Mucosa of gallbladder (tissue), 1 donor: ENCODE results near the gene PRICKLE2. TPM values are rescaled to one million over a fixed set of nuclear protein-coding genes. Genes with fewer than 3 reads are reported as not detected.

Source experiments
- DNase-seq: peaks from one replicate; pipeline ENCODE4 v3.0.0-alpha.2; 2020; ENCODE audit warnings: low spot score
- total RNA-seq: library from RNA; stranded (reverse); gene quantifications from one replicate; pipeline ENCODE4 v1.2.1, GENCODE V29; 2021
- donor health status: DM: no; HTN: no; CAD: no.

PRICKLE2 gene
- total RNA-seq, 1 donor from 2014 or later, result 28.3 TPM

DNA sequence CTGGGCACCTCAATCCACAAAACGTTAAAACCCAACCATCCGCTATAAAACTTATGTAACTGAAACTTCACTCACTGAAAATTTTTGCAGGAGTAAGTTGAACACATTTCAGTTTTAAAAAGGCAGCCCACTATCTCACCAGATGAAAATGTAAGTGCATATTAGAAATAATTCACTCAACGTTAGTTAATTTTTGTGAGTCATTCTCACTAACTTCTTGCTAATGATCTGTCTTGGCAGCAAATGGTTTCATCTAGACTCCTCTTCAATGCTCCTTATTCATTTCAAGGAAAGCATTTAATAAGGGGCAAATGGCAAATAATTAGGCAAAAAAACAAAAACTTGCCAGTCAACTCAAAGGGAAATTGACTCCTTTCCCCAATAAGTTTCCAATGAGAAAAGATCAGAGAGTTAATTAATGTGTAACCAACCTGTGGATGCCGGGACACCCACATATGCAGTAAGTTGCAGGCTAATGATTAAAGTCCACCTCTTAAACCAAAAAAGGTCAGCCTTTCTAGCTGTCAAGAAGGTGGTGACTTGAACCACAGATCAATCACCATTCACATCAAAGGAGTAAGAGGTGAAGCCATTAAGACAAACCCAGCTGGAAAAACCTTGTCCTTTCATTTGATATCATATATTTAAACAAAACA lies 22.9 kb upstream of the PRICKLE2 start:
- DNase-seq, result peak; percentile 24

DNA sequence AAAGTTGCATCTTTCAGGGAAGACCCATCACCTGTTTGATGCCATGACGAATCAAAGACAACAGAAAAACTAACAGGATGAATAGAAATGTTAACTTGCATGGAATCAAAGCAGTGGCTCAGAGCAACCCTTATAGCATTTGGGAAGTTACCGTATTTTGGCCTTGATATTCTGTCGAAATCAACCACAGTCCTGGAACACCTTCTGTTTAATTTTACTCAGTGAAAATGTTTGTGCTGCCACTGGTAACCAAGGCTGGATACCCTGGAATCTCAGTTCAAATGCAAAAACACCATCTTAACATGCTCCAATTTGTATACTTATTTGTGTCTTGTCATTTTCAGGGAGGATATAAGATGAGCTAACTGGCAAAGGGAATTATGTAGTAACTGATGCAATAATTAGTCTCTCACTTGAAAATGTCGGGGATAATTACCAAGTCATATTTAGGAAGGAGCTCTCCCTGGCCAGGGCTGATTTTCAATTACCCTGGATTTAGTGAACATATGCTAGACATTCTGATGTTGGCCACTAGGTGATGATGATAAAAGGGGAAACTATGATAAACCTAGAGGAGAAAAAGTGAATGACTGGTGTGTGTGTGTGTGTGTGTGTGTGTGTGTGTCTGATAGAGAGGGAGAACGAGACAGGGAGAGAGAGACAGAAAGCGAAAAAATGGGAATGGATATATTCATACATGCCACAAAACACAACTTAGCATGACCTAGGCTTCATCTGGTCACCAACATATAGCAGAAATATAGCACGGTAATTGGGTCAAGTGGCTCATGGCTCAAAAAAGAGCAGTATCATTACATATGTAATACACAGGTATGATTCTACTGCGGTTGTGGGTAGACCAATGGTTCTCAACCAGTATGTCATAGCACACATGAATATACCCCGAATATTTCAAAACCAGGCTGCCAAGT lies 19.0 kb upstream of the PRICKLE2 start:
- no peak for DNase-seq

DNA sequence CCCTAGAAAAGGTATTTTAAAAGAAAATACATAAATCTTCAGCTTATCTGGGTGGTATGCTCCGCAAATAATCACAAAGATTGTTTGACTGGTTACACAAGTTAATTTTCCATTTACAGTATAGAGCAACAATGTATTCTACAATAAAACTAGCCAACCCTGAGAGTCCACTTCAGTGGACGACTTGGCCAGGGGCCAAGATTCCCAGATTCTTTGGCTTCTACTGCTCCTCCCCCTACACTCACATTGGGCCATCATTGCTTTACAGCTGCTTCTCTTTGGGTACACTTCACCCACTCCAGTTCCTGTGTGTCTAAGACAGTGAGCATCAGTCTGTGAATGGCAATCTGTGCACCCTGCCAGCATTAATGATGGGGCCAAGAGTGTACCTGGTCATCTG lies 17.2 kb upstream of the PRICKLE2 start:
- no peak for DNase-seq

DNA sequence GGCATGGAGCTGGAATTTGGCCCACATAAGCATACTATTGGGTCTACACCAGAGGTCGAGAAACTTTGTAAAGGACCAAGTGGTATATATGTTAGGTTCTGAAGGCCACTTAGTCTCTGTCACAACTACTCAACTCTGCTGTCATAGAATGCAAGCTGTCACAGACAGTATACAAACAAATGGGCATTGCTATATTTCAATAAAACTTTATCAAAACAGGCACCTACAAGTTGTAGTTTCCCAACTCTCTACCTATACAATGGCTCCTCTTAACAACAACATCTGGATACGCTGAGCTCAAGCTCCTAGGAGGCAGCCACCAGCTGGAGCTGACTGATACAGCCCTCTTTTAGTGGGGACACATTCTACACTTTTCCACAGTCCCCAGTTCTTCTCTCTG lies 15.7 kb upstream of the PRICKLE2 start:
- DNase-seq, result no peak

DNA sequence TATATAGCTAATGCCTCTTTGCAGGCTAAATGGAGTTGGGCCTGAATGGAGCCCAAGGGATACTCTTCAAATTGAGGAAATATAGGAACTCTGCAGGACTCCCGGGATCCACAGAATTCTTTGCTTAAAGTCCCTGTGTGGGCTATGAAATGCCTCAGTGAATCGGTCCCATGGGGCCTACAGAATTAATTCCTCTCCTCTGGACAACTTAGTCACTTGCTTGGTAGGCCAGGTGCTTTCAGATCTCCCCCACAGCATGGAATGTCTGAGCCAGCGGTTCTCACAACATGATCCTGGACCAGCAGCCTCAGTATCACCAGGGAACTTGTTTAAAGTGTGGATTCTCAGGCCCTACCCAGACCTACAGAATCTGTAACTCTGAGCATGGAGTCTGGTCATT lies 15.1 kb upstream of the PRICKLE2 start:
- no peak for DNase-seq

DNA sequence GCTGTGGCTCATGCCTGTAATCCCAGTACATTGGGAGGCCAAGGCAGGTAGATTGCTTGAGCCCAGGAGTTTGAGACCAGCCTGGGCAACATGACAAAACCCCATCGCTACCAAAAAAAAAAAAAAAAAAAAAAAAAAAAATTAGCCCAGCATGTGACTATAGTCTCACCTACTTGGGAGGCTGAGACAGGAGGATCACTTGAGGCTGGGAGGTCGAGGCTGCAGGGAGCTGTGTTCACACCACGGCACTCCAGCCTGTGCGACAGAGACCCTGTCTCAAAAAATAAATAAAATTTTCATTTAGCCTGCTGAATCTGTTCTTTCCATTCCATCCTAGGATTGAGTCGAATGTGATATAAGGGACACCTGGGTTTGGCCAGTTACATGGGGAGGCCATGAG lies 14.6 kb upstream of the PRICKLE2 start:
- no peak for DNase-seq

DNA sequence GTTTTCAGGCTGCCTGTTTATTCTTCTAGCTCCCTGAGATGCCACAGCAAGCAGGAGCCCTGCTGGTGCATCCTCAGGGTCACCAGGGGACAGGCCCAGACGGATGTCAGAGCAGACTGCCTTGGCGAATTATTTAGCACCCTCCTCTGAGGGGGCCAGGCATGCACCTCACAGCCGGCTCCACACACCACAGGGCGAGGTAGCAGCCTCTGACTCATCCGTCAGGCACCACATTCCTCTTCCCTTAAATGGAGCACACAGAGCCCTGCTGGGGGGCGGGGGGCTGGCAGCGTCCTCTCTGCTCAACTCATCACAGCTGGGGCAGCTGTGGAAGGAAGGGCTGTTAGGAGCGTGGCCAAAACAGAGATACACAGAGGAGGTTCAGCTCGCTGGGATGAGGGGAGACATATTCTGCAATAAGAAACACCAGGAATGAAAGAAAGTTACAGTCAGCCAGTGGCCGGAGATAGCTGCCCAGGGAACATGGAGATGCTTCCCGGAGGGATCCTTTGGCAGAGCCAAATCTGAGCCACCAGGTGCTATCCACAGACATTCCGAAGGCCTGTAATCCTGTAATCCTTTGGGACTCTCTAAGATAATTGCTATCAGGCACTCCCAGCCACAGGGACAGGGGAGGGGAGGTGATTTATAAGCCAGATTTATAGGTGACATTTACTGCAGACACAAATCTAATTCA lies 13.9 kb upstream of the PRICKLE2 start:
- DNase-seq, result peak; percentile 66

DNA sequence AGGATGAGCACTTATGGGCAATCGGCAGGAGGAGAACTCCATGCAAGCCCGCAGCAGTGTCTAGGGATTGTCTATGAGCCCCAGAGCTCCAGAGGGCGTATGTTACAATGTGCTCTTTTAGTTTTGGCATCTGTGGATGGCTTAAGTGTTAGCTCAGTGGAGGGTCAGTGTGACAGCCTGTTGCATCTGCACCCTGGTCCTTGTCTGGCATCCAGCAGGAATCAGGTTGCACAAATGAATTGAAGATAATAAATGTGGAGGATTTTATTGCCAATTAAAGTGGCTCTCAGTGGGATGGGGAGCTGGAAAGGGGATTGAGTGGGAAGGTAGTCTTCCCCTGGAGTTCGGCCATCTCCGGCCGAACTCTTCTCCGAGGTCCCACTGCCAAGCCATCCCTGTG lies 11.8 kb upstream of the PRICKLE2 start:
- DNase-seq, result no peak

DNA sequence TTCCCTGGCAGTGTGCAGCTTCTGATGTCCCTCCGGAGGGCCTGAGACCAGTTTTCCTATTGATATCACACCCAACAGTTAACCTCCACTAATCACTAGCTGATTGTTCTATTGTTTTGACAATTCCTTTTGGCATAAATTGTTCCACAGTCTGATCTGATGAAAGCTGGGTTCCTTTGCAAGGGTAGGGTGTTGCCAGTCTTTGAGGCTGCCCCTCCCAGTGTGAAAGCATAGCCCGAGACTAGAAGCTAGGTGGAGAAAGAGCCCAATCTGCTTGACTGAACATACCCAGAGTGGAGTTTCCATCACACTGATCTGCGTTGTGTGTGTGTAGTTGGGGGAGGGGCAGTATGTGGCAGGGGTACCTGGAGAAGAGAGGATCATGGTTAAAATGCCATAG lies 10.3 kb upstream of the PRICKLE2 start:
- DNase-seq, result no peak

DNA sequence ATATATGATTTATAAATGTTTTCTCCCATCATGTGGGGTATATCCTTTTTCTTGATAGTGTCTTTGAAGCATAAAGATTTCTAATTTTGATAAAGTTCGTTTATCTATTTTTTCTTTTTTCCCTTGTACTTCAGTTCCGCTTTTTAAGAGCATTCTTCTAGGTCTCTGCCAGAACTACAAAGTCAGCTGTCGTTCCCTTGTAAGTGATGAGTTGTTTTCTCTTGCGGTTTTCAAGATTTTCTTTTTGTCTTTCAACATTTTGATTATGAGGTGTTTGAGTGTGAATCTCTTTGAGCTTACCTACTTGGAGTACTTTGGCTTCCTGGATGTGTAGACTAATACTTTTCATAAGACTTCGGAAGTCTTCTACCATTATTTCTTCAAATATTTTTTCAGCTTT lies 9.3 kb upstream of the PRICKLE2 start:
- DNase-seq, result no peak

DNA sequence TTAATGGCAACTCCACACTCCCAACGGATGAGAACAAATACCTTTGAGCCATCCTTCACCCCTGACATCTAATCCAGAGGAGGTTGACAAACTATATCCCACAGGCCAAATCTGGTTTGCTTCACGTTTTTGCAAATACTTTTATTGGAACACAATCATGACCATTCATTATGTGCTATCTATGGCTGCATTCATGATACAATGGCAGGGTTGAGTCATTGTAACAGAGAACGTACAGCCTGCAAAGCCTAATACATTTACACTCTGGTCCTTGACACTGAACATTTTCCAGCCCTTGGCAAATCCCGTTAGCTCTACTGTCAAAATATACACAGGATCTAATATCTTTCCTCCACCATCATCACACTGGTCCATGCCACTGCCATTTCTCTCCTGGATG lies 7.6 kb upstream of the PRICKLE2 start:
- DNase-seq, result no peak

DNA sequence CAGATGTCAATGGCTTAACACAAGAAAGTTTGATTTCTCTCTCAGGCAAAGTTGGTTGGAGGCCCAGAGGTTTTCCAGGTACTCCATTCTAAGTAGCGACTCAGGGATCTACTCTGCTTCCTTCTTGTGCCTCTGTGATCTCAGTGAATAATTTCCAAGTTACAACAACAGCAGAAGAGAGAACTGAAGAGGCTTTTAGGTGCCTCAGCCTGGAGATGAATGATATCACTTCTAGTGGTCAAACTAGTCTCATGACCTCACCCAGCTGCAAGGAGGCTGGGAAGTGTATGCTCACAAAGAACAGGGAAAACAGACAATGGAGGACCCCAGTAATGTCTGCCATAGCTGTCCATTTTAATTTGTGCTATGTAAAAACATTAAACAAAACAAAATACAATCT lies 4.6 kb upstream of the PRICKLE2 start:
- DNase-seq, result no peak

DNA sequence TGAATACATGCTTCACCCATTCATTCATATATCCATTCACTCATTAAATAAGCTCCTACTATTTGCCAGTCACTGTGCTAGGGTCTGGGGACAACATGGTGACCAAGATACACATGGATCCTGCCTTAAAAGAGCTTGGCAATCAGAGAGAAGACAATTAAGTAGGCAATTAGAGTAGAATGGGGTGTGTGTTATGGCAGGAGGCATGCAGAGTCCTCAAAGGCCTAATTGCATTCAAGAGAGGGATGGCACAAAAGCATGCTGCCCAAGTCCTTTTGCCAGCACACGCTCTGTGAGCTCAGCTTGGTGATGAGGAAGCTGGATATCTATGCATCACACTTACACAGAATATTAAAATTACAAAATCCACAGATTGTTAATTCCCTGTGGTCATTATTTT lies 2.8 kb upstream of the PRICKLE2 start:
- DNase-seq, result no peak

DNA sequence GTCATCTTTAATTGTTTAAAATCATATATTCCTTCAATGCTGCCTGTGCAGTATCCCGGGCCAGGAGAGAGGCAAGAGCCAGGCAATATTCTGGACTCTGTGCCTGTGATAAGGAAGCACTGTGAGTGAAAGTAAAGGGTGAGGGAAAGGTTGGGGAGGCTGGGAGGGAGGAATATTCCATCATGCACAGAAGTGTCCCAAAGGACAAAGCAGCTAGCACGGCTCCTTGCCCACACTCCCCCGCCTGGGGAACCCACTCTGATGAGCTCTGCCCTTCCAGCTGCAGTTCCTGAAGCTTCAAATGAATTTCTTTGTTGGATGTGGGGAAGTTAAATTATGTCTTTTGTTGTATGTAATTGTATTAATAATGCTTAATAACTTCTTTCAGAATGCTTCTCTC lies 1.5 kb upstream of the PRICKLE2 start:
- no peak for DNase-seq

DNA sequence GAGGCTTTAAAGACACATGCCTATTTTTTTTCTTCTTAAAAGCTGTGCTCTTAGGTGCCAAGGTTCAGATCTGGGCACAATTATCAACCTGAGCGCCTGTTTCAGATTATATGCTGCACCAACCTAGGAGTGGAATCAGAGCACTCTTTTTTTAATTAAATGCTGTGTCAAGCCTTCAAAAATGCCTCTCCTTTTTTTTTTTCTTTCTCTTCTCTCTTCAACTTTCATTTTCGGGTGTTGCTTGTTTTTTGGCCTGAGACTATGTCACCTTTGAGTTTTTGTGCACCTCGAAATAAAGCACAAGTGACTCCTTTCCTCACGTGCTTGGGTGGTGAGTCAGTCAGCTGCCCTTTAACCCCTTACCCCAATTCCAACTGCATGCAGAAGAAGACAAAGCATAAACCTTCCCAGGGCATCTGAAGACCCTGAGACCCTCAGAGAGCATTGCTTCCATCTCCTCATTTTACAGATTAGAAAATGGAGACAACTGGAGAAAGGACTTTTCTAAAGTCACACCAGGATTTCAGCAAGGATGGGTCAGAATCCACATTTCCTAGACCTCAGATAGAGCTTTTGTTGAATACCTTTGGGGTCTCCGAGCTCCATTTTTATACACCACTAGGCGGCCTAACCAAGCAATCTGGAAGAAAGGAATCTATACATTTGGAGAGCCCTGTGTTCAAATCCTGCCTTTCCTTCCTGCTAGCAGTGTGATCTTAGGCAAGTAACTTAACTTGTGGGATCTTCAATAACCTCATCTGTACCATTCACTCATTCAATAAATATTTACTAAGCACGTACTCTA lies 631 bp upstream of the PRICKLE2 start:
- no peak for DNase-seq

DNA sequence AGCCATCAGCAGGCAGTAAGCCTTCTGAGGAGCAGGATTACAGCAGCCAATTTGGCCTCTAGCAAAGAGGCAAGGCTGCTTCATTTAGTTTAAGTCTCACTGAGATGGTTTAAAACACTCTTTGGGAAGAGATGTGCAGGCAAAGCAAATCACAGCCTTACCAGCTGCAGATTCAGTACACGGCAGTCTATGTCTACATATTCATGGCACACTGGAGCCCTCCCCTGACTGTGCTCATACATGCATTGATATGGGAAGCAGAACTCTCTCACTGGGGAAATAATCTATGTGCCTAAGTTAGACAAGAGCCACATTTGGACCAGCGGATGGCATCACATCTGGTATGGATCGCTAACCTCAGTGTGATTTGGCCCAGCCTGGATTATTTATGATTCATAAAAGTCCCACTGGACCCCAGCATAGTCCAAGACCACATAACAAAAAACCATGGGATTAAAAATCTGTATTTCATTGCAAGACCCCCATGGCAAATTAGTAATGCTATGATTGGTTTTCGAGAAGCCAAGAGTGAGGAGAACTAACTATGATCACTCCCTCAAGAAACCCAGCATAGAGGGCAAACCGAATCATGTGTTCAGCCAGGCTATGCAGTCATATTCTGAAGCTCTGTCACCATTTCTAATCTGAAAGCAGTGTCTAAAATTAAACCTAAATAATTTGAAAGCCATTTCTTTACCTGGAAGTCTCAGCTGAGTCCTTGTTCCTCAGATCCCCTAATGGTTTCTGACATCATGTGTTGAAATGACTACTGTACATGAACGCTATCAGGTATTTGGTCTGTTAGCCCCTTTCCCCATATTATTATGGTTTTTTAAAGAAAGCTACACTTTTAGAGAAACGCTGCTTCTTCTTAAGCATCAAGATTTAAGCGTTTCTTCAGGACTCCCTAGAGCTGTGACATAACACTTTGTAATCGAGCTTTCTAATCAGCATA lies 1.2 kb downstream of the PRICKLE2 start:
- no peak for DNase-seq

DNA sequence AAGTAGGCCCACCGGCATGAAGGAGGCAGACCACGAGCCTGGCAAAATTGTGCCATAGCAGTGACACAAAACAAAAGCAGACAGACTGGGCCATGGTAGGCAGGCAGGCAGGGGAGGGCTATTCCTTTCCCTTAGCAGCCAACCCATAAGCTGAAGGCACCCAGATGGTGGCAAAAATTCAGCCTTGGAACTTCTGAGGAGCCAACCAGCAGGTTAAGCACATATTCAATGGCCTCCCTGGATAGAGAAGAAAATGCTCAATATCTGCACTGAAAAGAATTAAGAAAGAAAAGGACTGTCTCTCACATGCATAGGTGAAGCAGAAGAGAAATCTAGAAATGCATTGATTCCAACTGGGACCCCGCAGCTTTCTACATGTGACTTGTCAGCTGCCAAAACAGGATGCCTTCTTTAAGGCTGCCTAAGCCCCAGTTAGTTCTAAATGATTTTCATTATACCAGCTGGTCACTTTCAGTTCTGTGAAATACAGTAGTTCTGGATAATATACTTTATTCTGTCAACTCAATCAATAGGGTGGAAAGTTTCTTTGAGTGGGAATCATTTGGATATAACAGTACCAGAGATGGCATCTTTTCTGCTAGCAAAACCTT lies 2.7 kb downstream of the PRICKLE2 start:
- no peak for DNase-seq

DNA sequence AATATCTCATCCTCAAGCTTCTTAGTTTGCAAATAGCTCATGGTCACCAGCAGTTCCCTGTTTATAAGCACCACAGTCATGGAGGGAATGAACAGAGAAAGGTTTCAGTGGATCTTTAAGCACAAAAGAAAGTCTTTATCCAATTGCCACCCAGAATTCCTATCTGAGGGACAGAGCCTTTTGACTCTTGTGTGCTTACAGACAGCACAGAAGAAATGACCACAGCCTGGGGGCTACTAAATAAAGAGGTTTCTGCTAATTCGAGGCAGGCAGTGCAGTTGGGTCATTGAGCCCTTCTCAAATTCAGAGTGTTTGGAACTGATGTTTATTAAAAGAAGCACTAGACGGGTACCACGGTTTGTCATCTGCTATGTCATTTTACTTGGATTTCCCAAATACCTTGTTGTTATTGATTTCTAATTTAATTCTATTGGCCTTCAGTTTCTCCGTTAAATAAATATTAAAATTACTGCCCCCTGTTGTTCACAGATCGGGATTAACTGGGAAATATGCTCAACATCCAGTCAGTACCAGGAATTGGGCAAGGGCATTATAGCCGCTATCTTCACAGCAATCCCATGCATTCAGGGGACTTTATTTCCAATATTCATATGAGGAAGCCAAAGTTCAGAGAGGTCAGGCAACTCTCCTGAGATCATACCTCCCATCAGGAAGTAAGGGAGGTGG lies 3.6 kb downstream of the PRICKLE2 start:
- DNase-seq, result no peak

DNA sequence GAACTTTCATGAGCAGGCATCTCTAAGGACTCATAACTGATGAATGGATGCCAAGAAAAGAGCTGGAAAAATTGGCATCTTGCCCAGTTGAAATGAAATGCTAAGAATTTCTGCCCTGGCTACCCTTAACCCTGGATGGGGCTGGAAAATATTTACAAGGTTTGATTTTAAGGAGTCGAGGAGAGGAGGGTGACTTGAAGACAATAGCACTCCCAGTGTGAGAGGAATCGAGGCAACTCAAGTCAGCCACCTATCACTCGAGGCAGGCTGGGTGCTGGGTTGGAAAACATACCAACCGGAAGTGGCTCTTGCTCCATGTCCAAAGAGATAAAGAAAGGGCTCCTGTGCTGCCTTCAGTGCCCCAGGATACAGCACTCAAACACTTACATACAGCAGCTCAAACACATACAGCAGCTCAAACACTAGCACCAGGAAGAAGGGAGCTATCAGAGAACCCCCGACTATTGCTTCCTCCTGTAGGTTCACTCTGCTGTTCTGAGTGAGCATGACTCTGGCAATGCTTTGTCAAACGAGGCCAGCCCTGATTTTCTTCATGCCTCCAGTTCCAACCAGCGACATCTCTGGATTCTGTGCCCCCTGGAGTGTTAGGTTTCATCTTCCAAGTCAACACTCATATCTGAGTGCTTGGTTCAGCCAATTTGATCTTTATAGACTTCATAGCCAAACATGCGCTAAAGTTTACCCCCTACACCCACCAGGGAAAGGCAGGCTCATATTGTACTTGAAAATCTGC lies 4.9 kb downstream of the PRICKLE2 start:
- no peak for DNase-seq
